Measurements from ENCODE around the gene SLC27A1.

DNA sequence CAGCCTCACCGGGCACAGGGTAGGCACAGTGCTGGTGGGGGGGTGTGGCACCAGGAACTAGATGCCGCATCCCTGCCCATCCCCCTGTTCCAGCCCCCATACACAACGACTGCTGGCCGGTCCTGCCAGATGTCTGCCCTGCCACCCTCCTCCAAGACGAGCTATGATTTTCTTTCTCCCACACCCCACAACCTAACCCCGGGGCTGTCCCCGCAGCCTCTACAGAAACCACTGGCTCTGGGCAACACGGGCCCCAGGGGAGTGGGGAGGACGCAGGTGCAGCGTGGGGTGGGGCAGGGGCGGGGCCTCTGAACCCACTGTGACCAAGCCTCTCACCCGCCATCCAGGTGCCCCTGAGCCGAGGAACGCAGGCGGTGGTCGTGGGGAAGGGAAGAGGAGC, 56.6 kb downstream of the SLC27A1 start:
- TF ChIP-seq ZNF70 (CRISPR knock-in tag; IDR thresholded peaks at IDR 0.05) (no peak), RARB (CRISPR knock-in tag; IDR thresholded peaks at IDR 0.05) (no peak)
